IPS DF 19.7 (cell line): ENCODE measurements around the gene RINT1.

Source experiments
- DNase-seq: peaks from one replicate; pipeline ENCODE4 v3.0.0-alpha.2; 2013; ENCODE audit warnings: low read depth, low spot score

Gene RINT1

GRCh38 chr7:105599551-105599950, 67.5 kb downstream of the RINT1 start:
- no peak for DNase-seq

GRCh38 chr7:105600720-105601550, 68.9 kb downstream of the RINT1 start:
- no peak for DNase-seq

- DNase-seq: no peak
Observed at GRCh38 chr7:105602325-105603305, 70.6 kb downstream of the RINT1 start.

GRCh38 chr7:105610165-105610930, 78.3 kb downstream of the RINT1 start:
- DNase-seq: no peak

- no peak for DNase-seq
Observed at GRCh38 chr7:105611856-105612775, 80.1 kb downstream of the RINT1 start.

GRCh38 chr7:105612806-105613205, 80.8 kb downstream of the RINT1 start:
- DNase-seq: no peak

GRCh38 chr7:105613611-105614330, 81.8 kb downstream of the RINT1 start:
- DNase-seq: no peak

GRCh38 chr7:105614341-105614840, 82.4 kb downstream of the RINT1 start:
- DNase-seq: no peak
